GM19324 (cell line): ENCODE measurements around the gene AFAP1L2.

Experiments
- ATAC-seq: cut with Tn5 transposase; IDR thresholded peaks from one replicate; pipeline ENCODE4 v1.9.1; 2021; ENCODE audit warnings: mild to moderate bottlenecking, moderate library complexity; ENCODE audit not compliant: unreplicated experiment, low FRiP score

AFAP1L2 gene

DNA sequence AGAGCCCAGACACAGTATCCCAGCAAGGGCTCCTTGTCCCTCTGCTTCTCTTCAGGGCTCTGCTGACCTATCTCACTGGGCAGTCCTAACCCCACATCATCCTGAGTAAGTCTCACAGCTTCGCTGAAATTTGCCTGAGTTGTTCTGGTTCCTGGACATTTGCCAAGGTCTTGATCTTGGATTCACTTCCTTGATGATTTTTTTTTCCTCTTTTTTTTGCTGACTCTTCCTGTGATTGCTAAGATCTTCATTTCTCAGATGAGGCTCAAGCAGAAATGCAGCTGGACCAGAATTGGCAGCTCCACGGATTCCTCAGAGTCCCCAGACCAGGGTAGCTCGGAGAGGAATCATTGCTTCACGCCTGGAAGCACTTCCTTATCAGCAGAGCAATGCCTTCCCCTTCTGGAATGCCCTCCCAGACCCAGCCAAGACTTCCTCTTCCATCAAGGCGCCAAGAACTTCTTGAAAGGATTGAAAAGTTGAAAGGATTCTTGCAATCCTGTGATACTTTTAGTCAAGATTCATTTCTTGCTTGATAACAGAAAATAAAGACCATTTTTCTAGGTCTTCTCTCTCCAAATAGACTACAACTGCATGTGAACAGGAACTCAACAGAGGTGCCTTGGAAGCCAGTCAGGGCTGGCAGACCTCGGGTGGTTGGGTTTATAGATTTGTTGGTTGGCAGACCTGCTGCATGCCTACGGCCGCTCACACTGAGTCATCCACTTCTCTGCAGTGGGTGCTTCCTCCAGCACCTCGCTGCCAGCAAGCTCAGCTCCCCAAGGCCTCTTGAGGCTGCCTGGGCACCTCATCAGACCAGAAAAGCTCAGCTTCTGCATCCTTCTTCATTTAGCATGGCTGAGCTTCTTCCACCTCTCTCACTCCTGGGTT, 8.8 kb upstream of the AFAP1L2 start:
- no peak for ATAC-seq

DNA sequence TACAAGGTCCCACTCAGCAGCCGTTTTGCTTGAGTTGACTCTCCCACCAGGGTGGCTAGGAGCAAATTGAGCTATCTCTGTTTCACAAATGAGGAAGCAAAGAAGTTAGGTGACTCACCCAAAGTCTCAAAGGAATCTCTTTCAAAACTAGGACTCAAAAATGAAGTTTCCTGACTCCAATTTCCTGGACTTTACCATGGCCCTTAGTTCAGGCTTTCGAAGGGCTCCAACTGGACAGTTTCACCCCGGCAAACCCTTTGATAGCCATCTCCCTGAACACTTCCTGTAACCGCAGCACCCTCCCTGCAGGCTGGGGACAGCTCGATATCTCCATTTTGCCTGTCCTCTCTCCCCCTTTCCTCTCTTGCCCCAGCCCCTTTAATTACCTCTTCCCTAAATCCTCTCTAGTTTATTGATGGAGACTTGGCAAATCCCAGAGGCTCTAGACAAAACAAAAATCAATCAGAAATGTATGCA, 4.7 kb upstream of the AFAP1L2 start:
- no peak for ATAC-seq

DNA sequence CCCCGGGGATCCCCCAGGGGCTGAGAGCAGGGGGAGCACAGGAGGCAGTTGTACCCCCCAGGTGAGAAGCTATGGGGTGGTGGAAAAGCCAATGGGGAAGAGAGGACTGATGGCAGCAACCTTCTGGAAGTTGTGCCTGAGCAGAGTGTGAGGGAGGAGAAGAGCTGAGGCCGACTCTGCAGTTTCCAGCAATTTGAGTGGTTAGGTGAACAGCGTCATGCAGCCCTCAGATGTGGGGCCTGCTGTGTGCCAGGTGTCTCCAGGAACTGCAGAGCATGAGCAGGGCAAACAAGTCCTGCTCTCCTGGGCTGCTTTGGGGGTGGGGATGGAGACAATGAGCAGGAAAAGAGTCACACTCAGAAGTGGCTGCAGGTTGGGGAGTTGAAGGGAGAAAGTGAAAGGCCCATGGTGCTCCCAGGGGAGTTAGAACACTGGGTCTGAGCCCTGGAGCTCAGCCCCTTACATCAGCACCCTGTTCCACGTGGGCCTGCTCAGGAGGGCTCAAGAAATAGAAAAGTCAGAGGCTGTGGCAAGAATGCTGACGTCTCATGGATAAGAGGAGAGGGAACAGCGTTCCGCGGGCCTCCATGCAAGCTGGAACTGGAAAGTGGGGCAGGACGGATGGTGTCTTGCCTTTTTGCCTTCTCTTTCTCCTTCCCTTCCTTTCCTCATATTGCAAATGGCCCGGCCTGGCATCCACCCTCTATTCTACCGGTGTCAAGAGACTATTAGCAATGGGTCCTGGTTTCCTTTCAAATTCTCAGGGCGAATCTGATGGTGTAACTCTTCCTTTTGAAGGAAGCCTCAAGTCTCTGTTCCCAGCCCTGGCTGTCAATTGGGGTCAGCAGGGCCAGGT, 4.0 kb upstream of the AFAP1L2 start:
- no peak for ATAC-seq

DNA sequence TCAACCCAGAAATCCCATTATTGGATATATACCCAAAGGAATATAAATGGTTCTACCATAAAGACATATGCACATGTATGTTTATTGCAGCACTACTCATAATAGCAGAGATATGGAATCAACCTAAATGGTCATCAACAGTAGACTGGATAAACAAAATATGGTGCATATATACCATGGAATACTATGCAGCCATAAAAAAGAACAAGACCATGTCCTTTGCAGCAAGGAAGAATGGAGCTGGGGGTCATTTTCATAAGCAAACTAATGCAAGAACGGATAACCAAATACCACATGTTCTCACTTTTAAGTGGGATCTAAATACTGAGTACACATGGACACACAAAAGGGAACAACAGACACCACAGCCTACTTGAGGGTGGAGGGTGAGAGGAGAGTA, 2.2 kb upstream of the AFAP1L2 start:
- no peak for ATAC-seq

GRCh38 chr10:114405011-114405350, 679 bp upstream of the AFAP1L2 start:
- no peak for ATAC-seq

DNA sequence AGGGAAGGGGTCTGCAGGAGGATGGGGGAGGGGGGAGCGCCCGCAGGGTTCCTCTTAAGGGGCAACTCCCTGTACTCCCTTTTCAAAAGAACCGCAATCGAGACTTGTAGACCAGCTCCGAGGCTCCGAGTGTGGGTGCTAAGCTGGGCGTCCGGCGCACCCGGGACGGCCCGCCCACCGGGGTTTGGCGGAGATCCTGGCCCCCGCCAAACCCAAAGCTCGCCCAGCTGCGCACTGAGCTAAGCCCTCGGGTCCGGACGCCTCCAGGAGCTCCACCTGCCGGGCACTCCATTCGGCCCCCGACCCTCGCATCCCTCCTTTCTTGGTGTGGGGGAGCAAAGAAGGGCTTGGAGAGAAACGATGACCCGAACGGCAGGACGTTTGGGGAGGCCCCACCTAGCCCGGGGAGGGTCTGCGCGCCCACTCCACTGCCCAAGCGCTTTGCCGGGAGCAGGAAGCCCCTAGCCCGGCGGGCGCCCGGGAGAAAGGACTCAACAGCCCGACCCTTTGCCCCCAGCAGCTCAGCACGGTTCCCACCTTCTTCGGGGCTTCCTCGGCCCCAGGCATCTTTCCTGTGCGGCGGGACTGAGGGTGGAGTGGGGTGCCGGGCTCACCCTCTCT, 651 bp downstream of the AFAP1L2 start:
- no peak for ATAC-seq

GRCh38 chr10:114402871-114403540, 1.3 kb downstream of the AFAP1L2 start:
- ATAC-seq, result no peak

DNA sequence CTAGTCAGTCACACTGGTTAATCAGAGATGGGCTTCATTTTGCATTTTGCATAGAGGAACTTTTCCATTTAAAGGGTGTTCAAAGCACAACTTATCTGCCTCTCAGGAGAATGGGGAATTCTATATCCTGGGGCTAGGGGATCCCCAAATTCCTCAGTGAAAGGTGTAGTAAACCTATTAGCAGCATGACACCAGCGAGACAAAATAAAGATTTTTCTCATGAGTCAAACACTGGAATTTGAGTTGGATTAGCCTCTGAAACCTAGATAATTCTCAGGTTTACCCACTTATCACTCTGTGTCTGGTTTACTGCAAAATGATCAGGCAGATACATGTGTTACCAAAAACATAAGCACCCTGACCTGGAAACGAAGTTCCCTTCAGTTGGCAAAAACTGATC, 2.1 kb downstream of the AFAP1L2 start:
- no peak for ATAC-seq

GRCh38 chr10:114401195-114401791, 3.0 kb downstream of the AFAP1L2 start:
- ATAC-seq, result no peak

- no peak for ATAC-seq
Observed at GRCh38 chr10:114400091-114400490, 4.2 kb downstream of the AFAP1L2 start.

DNA sequence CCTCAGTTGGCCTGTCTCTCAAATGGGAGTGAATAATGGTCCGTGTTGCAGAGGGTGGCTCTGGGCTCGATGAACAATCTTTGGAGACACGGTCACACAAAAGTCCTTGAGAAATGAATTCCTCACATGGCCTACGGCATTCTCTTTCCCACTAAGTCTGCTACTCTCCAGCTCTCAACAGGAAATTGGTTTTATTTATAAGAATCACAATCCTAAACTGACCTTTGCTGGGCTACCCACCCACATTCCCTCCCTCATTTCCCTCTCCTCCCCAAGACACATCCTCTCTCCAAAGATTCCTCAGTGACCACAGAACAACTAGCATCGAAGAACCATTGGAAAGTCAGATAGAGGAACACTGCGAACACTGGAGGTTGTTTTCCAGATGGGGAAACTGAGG, 4.7 kb downstream of the AFAP1L2 start:
- ATAC-seq, result no peak

DNA sequence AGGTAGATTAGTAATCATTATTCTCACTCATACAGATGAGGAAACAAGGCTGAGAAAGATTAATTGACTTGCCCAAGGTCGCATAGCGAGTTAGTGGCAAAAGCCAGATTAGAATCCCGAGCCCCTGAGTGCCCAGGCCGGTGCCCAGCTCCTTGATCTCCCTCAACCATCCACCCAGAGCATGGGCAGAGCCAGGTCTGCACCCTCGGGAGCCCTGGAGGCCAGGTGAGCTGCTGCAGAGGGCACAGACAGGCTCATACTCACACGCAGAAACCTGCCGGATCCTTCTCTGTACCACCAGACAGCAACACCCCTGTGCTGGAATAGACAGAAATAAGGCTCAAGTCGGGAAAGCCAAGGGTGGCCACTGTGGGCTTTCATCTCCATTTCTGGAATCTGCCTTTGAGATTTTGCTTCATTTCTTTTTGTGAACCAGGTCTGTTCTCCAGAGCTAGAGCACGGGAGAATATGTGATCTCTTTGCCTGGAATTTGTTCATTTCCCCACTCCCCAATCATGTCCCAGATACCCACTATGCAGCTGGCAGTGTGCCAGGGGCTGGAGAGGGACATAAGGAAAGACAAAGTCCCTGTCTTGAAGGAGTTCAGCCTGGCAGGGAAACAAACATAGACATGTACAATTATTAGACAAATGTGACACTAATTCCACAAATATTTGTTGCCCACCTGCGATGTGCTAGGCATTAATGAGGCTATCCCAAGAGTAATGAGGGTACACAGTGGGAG, 5.5 kb downstream of the AFAP1L2 start:
- no peak for ATAC-seq

DNA sequence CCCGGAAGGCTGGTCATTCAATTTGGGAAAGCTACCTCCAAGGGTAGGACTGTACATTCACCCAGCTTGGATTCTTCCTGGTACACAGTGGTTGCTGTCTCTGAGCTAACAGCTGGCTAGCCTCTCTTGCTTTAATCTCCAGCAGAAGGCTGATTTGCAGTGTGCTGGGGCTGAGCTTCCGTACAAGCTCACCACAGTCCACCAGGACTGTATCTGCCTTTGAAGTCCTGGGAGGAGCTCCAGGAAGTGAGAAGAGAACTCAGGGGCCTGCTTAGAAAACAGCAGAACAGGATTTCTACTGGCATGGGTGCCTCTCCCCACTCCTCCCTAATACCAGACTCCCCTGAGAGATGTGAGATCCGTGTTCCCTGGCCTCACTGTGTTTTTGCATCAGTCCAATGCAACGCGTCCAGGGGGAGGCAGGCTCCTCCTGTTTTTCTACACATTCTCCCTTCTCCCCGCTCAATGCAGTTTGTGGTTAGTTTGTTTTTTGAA, 6.6 kb downstream of the AFAP1L2 start:
- no peak for ATAC-seq

GRCh38 chr10:114396464-114396863, 7.8 kb downstream of the AFAP1L2 start:
- ATAC-seq, result no peak

DNA sequence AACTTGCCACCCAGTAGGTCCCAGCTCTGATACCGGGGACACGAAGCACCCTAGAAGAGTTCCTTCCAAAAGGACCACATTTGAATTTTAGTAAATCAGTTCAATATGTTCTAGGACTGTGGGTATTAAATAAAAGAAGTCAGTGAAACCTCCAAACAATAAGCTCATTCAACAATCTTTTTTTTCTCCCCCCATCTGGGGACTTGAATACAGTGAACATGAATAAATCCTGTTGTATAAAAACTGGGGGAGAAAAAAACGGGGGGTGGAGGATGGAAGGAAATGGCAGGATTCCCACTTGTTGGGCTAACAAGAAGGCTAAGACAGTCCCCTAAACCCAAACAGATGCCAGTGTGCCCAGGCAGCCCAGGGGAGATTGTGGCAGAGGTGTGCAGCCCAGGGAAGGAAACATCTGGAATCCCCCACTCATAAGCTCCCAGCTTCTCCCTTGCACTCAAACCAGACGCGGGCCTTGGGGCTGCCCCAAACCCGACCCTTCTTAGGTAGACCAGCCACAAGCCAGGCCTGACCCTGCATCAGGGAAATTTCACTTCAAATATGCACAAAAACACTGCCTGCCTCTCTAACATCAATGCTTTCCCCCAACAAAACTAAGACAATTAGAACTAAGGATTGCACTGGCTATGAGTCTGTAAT, 8.8 kb downstream of the AFAP1L2 start:
- ATAC-seq, result no peak

GRCh38 chr10:114394531-114394930, 9.8 kb downstream of the AFAP1L2 start:
- ATAC-seq, result no peak

- ATAC-seq, result no peak
Observed at GRCh38 chr10:114393886-114394285, 10.4 kb downstream of the AFAP1L2 start.

- ATAC-seq, result no peak
Observed at GRCh38 chr10:114393482-114393881, 10.8 kb downstream of the AFAP1L2 start.
